Measurements from ENCODE around the gene LRP5. TPM values are rescaled to one million over a fixed set of nuclear protein-coding genes. Genes with fewer than 3 reads are reported as not detected.
A peak's percentile ranks its signal among the peaks of the same experiment; 100 is the strongest.

The LRP5 gene
- total and polyA plus RNA-seq, 2 experiments from 2014 or later: 43.9 to 54.3 TPM

DNA sequence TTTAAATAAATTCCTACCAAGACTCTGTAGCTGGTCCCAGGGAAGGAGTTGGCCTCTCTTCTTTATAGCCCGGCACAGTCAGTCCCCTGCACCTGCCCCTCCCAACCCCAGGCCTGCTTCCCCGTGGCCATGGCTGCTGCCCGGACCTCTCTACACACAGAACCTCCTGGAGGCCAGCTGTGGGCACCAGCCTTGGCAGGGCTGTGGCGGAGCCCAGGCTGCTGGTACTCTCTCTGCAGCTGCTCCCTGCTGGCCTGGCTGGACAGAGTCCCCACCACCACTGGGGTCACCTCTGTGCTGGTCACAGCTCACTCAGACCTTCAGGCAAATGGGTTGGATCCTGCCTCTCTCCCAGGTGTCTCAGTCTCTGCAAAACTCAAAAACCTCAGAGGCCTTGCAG is 69.3 kb downstream of the LRP5 start:
- no peak overlapping the region for H3K4me2 ChIP-seq
- no peaks in the 10 kb centered on the region for H3K9me3 ChIP-seq (ENCODE audit: low read depth)
- H3K27ac ChIP-seq: peak overlapping the region; percentile 95
- H3K4me1 ChIP-seq (ENCODE audit: insufficient read depth): peaks cover 28% of the 10 kb centered on the region
- no peak overlapping the region for H2AFZ ChIP-seq
- no peak overlapping the region for H3K4me3 ChIP-seq
- DNase-seq (ENCODE audit: low spot score): no peak
- TF ChIP-seq, protein P1, sequence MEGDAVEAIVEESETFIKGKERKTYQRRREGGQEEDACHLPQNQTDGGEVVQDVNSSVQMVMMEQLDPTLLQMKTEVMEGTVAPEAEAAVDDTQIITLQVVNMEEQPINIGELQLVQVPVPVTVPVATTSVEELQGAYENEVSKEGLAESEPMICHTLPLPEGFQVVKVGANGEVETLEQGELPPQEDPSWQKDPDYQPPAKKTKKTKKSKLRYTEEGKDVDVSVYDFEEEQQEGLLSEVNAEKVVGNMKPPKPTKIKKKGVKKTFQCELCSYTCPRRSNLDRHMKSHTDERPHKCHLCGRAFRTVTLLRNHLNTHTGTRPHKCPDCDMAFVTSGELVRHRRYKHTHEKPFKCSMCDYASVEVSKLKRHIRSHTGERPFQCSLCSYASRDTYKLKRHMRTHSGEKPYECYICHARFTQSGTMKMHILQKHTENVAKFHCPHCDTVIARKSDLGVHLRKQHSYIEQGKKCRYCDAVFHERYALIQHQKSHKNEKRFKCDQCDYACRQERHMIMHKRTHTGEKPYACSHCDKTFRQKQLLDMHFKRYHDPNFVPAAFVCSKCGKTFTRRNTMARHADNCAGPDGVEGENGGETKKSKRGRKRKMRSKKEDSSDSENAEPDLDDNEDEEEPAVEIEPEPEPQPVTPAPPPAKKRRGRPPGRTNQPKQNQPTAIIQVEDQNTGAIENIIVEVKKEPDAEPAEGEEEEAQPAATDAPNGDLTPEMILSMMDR (IDR thresholded peaks at IDR 0.05; ENCODE audit: poor library complexity): no peak
- TF ChIP-seq EZH2 (IDR thresholded peaks at IDR 0.05; ENCODE audit: borderline replicate concordance) (no peak), EZH2phosphoT487 (IDR thresholded peaks at IDR 0.05; ENCODE audit: low read depth, severe bottlenecking, unreplicated experiment) (no peak)
- peaks cover 50% of the 10 kb centered on the region for H3K79me2 ChIP-seq
- H3K27me3 ChIP-seq: no peaks in the 10 kb centered on the region
- H4K20me1 ChIP-seq (ENCODE audit: insufficient read depth, poor library complexity, severe bottlenecking): peaks cover 11% of the 10 kb centered on the region
- H3K36me3 ChIP-seq (replicated peaks; ENCODE audit: insufficient read depth, low read depth): no peaks in the 10 kb centered on the region
- 80% methylated on average over 4 of the region's 4 CpGs for WGBS (ENCODE audit: low lambda C conversion rate, missing lambda C conversion rate)
- H3K9me2 ChIP-seq (replicated peaks; ENCODE audit: insufficient read depth): no peaks in the 10 kb centered on the region

DNA sequence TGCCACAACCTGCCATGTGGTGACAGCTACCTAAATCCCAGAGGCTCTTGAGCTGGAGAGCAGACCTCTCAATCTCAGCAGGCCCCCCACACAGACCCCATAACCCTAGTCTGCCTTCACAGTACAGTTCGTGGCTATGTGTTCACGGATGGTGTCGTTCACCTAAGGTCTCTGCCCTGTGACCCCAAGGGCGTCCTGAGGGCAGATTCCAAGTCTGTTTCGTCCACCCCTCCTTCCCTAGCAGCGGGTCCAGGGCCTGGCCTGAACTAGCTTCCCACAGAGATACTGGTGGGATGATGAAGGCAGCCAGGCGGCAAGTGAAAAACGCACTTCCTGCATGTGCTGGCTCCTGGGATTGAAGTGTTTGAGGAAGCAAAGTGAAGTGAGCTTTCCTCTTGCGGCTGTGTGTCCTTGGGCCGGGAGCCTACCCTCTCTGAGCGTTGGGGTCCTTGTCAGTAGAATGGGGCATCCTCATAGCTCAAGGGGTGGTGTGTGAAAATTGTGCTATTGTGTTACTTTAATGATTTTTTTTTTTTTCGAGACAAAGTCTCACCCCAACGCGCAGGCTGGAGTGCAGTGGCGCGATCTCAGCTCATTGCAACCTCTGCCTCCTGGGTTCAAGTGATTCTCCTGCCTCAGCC is 70.1 kb downstream of the LRP5 start:
- TF ChIP-seq EZH2 (IDR thresholded peaks at IDR 0.05; ENCODE audit: borderline replicate concordance) (no peak), EZH2phosphoT487 (IDR thresholded peaks at IDR 0.05; ENCODE audit: low read depth, severe bottlenecking, unreplicated experiment) (no peak)
- TF ChIP-seq, protein P1 (IDR thresholded peaks at IDR 0.05; ENCODE audit: poor library complexity): no peak
- 92% methylated on average over 16 of the region's 16 CpGs for WGBS (ENCODE audit: low lambda C conversion rate, missing lambda C conversion rate)

DNA sequence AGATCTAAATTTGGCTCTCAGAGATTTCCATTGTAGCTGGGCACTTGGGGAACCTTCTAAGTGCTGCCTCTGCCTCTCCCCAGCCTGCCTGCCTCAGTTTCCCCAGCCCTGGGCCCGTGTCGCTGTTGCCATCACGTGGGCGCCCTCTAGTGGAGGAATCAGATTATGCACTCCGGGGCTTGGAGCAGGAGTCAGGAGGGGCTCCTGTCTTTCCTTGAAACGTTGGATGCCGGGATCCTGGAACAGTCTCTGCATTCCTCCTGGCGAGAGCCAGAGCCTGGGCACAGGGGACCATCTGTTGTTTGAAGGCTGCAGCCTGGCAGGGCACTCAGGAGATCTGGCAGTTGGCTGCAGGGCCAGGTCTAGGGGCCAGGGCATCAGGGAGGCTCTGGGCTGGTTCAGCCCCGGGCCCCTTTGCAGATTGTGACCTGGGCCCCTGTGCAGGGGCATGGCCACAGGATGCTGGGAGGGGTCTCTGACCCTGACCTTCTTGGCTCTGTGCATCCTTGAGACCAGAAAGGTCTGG is 71.6 kb downstream of the LRP5 start:
- H3K4me1 ChIP-seq (ENCODE audit: insufficient read depth): peaks cover 25% of the 10 kb centered on the region
- peaks cover 28% of the 10 kb centered on the region for H3K79me2 ChIP-seq
- no peaks in the 10 kb centered on the region for H3K27me3 ChIP-seq
- H3K4me3 ChIP-seq: no peak overlapping the region
- no peak overlapping the region for H2AFZ ChIP-seq
- DNase-seq (ENCODE audit: low spot score): peak; percentile 73
- H3K36me3 ChIP-seq (replicated peaks; ENCODE audit: insufficient read depth, low read depth): no peaks in the 10 kb centered on the region
- H4K20me1 ChIP-seq (ENCODE audit: insufficient read depth, poor library complexity, severe bottlenecking): peaks cover 6% of the 10 kb centered on the region
- H3K27ac ChIP-seq: no peak overlapping the region
- 37% methylated on average over 9 of the region's 9 CpGs for WGBS (ENCODE audit: low lambda C conversion rate, missing lambda C conversion rate)
- H3K9me2 ChIP-seq (replicated peaks; ENCODE audit: insufficient read depth): no peaks in the 10 kb centered on the region
- H3K9me3 ChIP-seq (ENCODE audit: low read depth): no peaks in the 10 kb centered on the region
- H3K4me2 ChIP-seq: no peak overlapping the region
- TF ChIP-seq, protein P1 (IDR thresholded peaks at IDR 0.05; ENCODE audit: poor library complexity): peak; percentile 96
- TF ChIP-seq EZH2 (IDR thresholded peaks at IDR 0.05; ENCODE audit: borderline replicate concordance) (no peak), EZH2phosphoT487 (IDR thresholded peaks at IDR 0.05; ENCODE audit: low read depth, severe bottlenecking, unreplicated experiment) (no peak)

More for the DNA sequence above, 70.1 kb downstream of the LRP5 start:
- no peaks in the 10 kb centered on the region for H3K9me2 ChIP-seq (replicated peaks; ENCODE audit: insufficient read depth)
- H3K79me2 ChIP-seq: peaks cover 43% of the 10 kb centered on the region
- no peak overlapping the region for H3K4me2 ChIP-seq
- H3K9me3 ChIP-seq (ENCODE audit: low read depth): no peaks in the 10 kb centered on the region
- H3K36me3 ChIP-seq (replicated peaks; ENCODE audit: insufficient read depth, low read depth): no peaks in the 10 kb centered on the region
- peaks cover 28% of the 10 kb centered on the region for H3K4me1 ChIP-seq (ENCODE audit: insufficient read depth)
- peaks cover 11% of the 10 kb centered on the region for H4K20me1 ChIP-seq (ENCODE audit: insufficient read depth, poor library complexity, severe bottlenecking)
- H3K4me3 ChIP-seq: no peak overlapping the region
- no peak overlapping the region for H3K27ac ChIP-seq
- H3K27me3 ChIP-seq: no peaks in the 10 kb centered on the region
- DNase-seq (ENCODE audit: low spot score): no peak
- no peak overlapping the region for H2AFZ ChIP-seq
